K562 (cell line): ENCODE data around the gene MTARC2. TPM values are rescaled to one million over a fixed set of nuclear protein-coding genes. Genes with fewer than 3 reads are reported as not detected.
A peak's percentile ranks its signal among the peaks of the same experiment; 100 is the strongest.

Experiments
- ATAC-seq: fragments of 200-7000 bp; cut with Tn5 transposase; 3 replicates; pipeline ENCODE4 v1.9.1; 2020; ENCODE audit warnings: moderate library complexity
- BruUV-seq: library from RNA; stranded (reverse); fragments of 400-500 nt; replicated peaks from 2 replicates; lab custom pipeline; 2021; lab: Mats Ljungman, UMichigan
- CTCF ChIA-PET: fragments of 300-600 bp; formaldehyde crosslinking; extraction: SDS; loops from one replicate; lab custom pipeline; 2021; ENCODE audit warnings: low intra/inter-chr PET ratio; lab: Yijun Ruan, JAX
- POLR2A ChIA-PET: fragments of 300-600, 350-650 bp; sonication (Branson Sonifier 250); formaldehyde crosslinking; extraction: SDS; loops from one replicate; lab custom pipeline; 2021; ENCODE audit warnings: antibody characterized with exemption, inconsistent platforms; lab: Yijun Ruan, JAX
- DNase-seq, 4 experiments: peaks; one replicate each; pipeline versions ENCODE4 v3.0.0 to v3.0.0-alpha.2; 2011 to 2018; ENCODE audit warnings: low spot score in 3 of 4, mixed read lengths in 3 of 4; ENCODE audit errors: extremely low read depth in 1 of 4
- FAIRE-seq: peaks from 2 replicates; lab custom pipeline; 2011; peaks lifted over from hg19 to GRCh38; lab: Jason Lieb, UNC
- H2AFZ ChIP-seq: 2 replicates; pipeline ENCODE4 v1.6.0; 2011; ENCODE audit warnings: low read depth, low read length, control low read depth, inconsistent platforms
- H3K27ac ChIP-seq: fragments of 200-600 bp; 3 replicates; pipeline ENCODE4 v1.8.0; 2011; ENCODE audit warnings: low read depth, mild to moderate bottlenecking, control low read depth, inconsistent platforms, low read length, moderate library complexity, mixed read lengths; ENCODE audit errors: extremely low read depth
- H3K27me3 ChIP-seq, 2 experiments: fragments of 300-600 bp in 1 of 2; 2 replicates in 1 of 2; 3 replicates in 1 of 2; pipeline versions ENCODE4 v1.6.0 to v1.8.0; 2011; ENCODE audit warnings: inconsistent platforms in 2 of 2, low read length in 2 of 2, mild to moderate bottlenecking in 1 of 2, mixed read lengths in 1 of 2, moderate library complexity in 1 of 2; ENCODE audit not compliant: control insufficient read depth in 2 of 2, insufficient read depth in 2 of 2
- H3K36me3 ChIP-seq: fragments of 300-600 bp; 3 replicates; pipeline ENCODE4 v1.8.0; 2011; ENCODE audit warnings: mild to moderate bottlenecking, low read length, inconsistent platforms; ENCODE audit not compliant: control insufficient read depth, insufficient read depth
- H3K4me1 ChIP-seq, 2 experiments: fragments of 200-600 bp in 1 of 2; replicated peaks in 1 of 2; 2 replicates in 1 of 2; 3 replicates in 1 of 2; pipeline versions ENCODE4 v1.5.1 to v1.8.0; 2011; ENCODE audit warnings: inconsistent platforms in 2 of 2, low read length in 2 of 2, mild to moderate bottlenecking in 1 of 2, mixed read lengths in 1 of 2, moderate library complexity in 1 of 2; ENCODE audit not compliant: control insufficient read depth in 2 of 2, insufficient read depth in 2 of 2
- H3K4me2 ChIP-seq: 2 replicates; pipeline ENCODE4 v1.6.1; 2011; ENCODE audit warnings: low read length, control low read depth, inconsistent platforms, mixed read lengths; ENCODE audit not compliant: insufficient read depth
- H3K4me3 ChIP-seq: fragments of 200-600 bp; sonication (generic), shearing (Covaris generic); 2 replicates; pipeline ENCODE4 v1.5.1; 2016; ENCODE audit warnings: control low read depth, inconsistent platforms
- H3K79me2 ChIP-seq: fragments of 200-600 bp; 3 replicates; pipeline ENCODE4 v1.8.0; 2011; ENCODE audit warnings: low read length, inconsistent platforms; ENCODE audit not compliant: control insufficient read depth, insufficient read depth
- H3K9ac ChIP-seq, 2 experiments: 2 replicates each; pipeline versions ENCODE4 v1.6.0 to v1.6.1; 2011; ENCODE audit warnings: low read depth in 2 of 2, low read length in 2 of 2, control low read depth in 1 of 2, inconsistent platforms in 1 of 2, mild to moderate bottlenecking in 1 of 2, mixed read lengths in 1 of 2; ENCODE audit not compliant: insufficient read depth in 1 of 2
- H3K9me1 ChIP-seq: one replicate; pipeline ENCODE4 v1.6.0; 2011; ENCODE audit warnings: inconsistent platforms, mild to moderate bottlenecking, low read length, moderate library complexity; ENCODE audit not compliant: control insufficient read depth, insufficient read depth
- H3K9me3 ChIP-seq: replicated peaks from 2 replicates; pipeline ENCODE4 v1.5.1; 2011; ENCODE audit warnings: low read depth, low read length, inconsistent platforms; ENCODE audit not compliant: control insufficient read depth, insufficient read depth
- H4K20me1 ChIP-seq: replicated peaks from 2 replicates; pipeline ENCODE4 v1.6.1; 2011; ENCODE audit warnings: low read length, inconsistent platforms, mixed read lengths; ENCODE audit not compliant: control insufficient read depth, insufficient read depth
- CLOCK ChIP-seq: fragments of 250-450 bp; sonication (Bioruptor Pico); IDR thresholded peaks from 2 replicates; pipeline ENCODE4 v1.4.0; 2020; ENCODE audit warnings: mild to moderate bottlenecking, moderate library complexity, borderline replicate concordance
- CREM ChIP-seq: IDR thresholded peaks from 2 replicates; pipeline ENCODE4 v1.6.1; 2014; ENCODE audit warnings: antibody characterized with exemption, low read depth
- FOXK1 ChIP-seq: sonication (generic); formaldehyde crosslinking; IDR thresholded peaks from 2 replicates; pipeline ENCODE4 v1.8.0; 2022; ENCODE audit warnings: missing genetic modification reagents, mild to moderate bottlenecking, borderline replicate concordance
- MECOM ChIP-seq: fragments of 250-450 bp; sonication (Bioruptor Pico); IDR thresholded peaks from 2 replicates; pipeline ENCODE4 v1.8.0; 2022; ENCODE audit warnings: inconsistent platforms
- NONO ChIP-seq, 2 experiments: fragments of 200-400 bp in 1 of 2; fragments of 450-650 bp in 1 of 2; formaldehyde crosslinking in 1 of 2; IDR thresholded peaks; 2 replicates each; pipeline ENCODE4 v1.6.1; 2017; ENCODE audit warnings: low read depth in 2 of 2, mild to moderate bottlenecking in 2 of 2, moderate library complexity in 2 of 2, low read length in 1 of 2
- RAD21 ChIP-seq, 2 experiments: fragments of 250-450 bp in 1 of 2; fragments of 450-650 bp in 1 of 2; sonication (Bioruptor Pico) in 1 of 2; formaldehyde crosslinking in 1 of 2; IDR thresholded peaks in 1 of 2; conservative IDR thresholded peaks in 1 of 2; 2 replicates each; pipeline versions ENCODE4 v1.4.0 to v1.8.0; 2020 to 2022; ENCODE audit warnings: mild to moderate bottlenecking in 2 of 2, moderate library complexity in 1 of 2
- RAD51 ChIP-seq: fragments of 450-650 bp; IDR thresholded peaks from 2 replicates; pipeline ENCODE4 v1.7.1; 2016; ENCODE audit warnings: low read depth, mild to moderate bottlenecking, borderline replicate concordance
- TBP ChIP-seq: optimal IDR thresholded peaks from 2 replicates; pipeline ENCODE3; 2011; ENCODE audit warnings: low read depth, low read length, improper control_type of control experiment
- TRIM25 ChIP-seq: fragments of 450-650 bp; IDR thresholded peaks from 2 replicates; pipeline ENCODE4 v1.7.0; 2016; ENCODE audit warnings: borderline replicate concordance
- ZNF12 ChIP-seq: sonication (generic); formaldehyde crosslinking; IDR thresholded peaks from 2 replicates; pipeline ENCODE4 v1.4.0; 2020; ENCODE audit warnings: mild to moderate bottlenecking, missing genetic modification reagents
- ZNF23 ChIP-seq: fragments of 250-450 bp; sonication (Bioruptor Pico); IDR thresholded peaks from 2 replicates; pipeline ENCODE4 v1.4.0; 2020; ENCODE audit warnings: mild to moderate bottlenecking
- ZNF431 ChIP-seq: sonication (generic); formaldehyde crosslinking; IDR thresholded peaks from 2 replicates; pipeline ENCODE4 v1.8.0; 2022; ENCODE audit warnings: mild to moderate bottlenecking, missing genetic modification reagents
- ZNF561 ChIP-seq: fragments of 450-650 bp; formaldehyde crosslinking; conservative IDR thresholded peaks from 2 replicates; pipeline ENCODE4 v1.4.0; 2020; ENCODE audit warnings: mild to moderate bottlenecking, moderate library complexity
- ZNF639 ChIP-seq, 2 experiments: fragments of 200-800 bp in 1 of 2; sonication (Bioruptor generic) in 1 of 2; sonication (generic) in 1 of 2; formaldehyde crosslinking in 1 of 2; IDR thresholded peaks in 1 of 2; conservative IDR thresholded peaks in 1 of 2; 2 replicates each; pipeline versions ENCODE4 v1.5.0 to v1.6.1; 2016 to 2020; ENCODE audit warnings: missing compliant biosample characterization in 1 of 2, missing genetic modification characterization in 1 of 2, missing genetic modification reagents in 1 of 2
- ZNF79 ChIP-seq: fragments of 250-450 bp; sonication (Bioruptor Pico); IDR thresholded peaks from 2 replicates; pipeline ENCODE4 v1.4.0; 2020; ENCODE audit warnings: low read depth, mild to moderate bottlenecking, moderate library complexity
- WGBS: fragments of 100-300 bp; shearing (Covaris generic); methylation state at CpG from one replicate; pipeline ENCODE4 v1.1.6; 2016; ENCODE audit warnings: low coverage, mixed read lengths; ENCODE audit not compliant: insufficient coverage; ENCODE audit errors: missing lambda C conversion rate; 5-methylcytosine and 5-hydroxymethylcytosine counted together
- in situ Hi-C: fragments of 300-500 bp; cut with MboI; formaldehyde crosslinking; loops from 4 replicates; pipeline ENCODE4 v1.15.0; 2018; ENCODE audit warnings: inconsistent platforms, mixed read lengths
- intact Hi-C: fragments of 100-400 bp; cut with micrococcal nuclease; formaldehyde crosslinking; loops from 2 replicates; pipeline ENCODE4 v1.14.2; 2022
- polyA plus RNA-seq, 8 experiments: library from polyadenylated mRNA; depleted of rRNA in 4 of 8; stranded (reverse) in 5 of 8; unstranded in 3 of 8; fragments of >200 nt; fragmentation: Nextera tagmentation in 2 of 8; fragmentation: Illumina TruSeq in 1 of 8; extraction: Ambion mirVana in 2 of 8; extraction: Trizol in 1 of 8; gene quantifications; 2 replicates each; pipeline versions ENCODE4 v1.2.1 to v1.2.3, GENCODE V29; 2011 to 2014; ENCODE audit warnings: inconsistent platforms in 1 of 8, missing spikeins in 1 of 8
- total RNA-seq, 7 experiments: library from RNA; depleted of rRNA in 6 of 7; stranded (reverse); fragments of >200 nt in 6 of 7; fragmentation: Illumina TruSeq in 2 of 7; extraction: Trizol in 2 of 7; gene quantifications; 2 replicates each; pipeline versions ENCODE4 v1.2.1 to v1.2.3, GENCODE V29; 2011 to 2021; ENCODE audit warnings: low replicate concordance in 1 of 7

Gene MTARC2
- total and polyA plus RNA-seq, 9 of the 15 experiments (the other 6 are each of a cell fraction or from before 2014, with no cell fraction given) = 0.03 to 0.35 TPM; not detected in 7

GRCh38 chr1:220796530-220796929 lies 48.4 kb downstream of the MTARC2 start:
- Histone ChIP-seq H3K4me3 (no peak overlapping the region), H2AFZ (peak overlapping the region; percentile 60), H3K4me1 (no peaks in the 10 kb centered on the region), H4K20me1 (no peaks in the 10 kb centered on the region), H3K27me3 (peaks cover 5 to 16% of the 10 kb centered on the region in 2 experiments; a peak in 2 of 5 replicates), H3K9me3 (no peaks in the 10 kb centered on the region), H3K36me3 (no peaks in the 10 kb centered on the region), H3K79me2 (no peaks in the 10 kb centered on the region), H3K4me2 (no peak overlapping the region), H3K9ac (peak overlapping the region in 1 of 2 experiments; percentile 72; a peak in 1 of 4 replicates), H3K9me1 (no peaks in the 10 kb centered on the region), H3K27ac (no peak overlapping the region)
- 2% methylated on average over 10 of the region's 10 CpGs for WGBS
- ChIA-PET POLR2A (interaction anchor here (0.6 to 0.8 kb wide), 2 partner anchors 16 to 146 kb away, joined by 3 read pairs; no protein-coding TSS in a partner anchor), CTCF (no interaction called here)
- FAIRE-seq (no peak), ATAC-seq (peak; percentile 86), DNase-seq (peak in 2 of 4 experiments; percentile 24 to 25)
- intact Hi-C loops = no loop called here
- BruUV-seq = no TSS peak
- in situ Hi-C loops = no loop called here
- TF ChIP-seq FOXK1 (CRISPR knock-in tag) = no peak
- TF ChIP-seq CREM = 0 out of 2 replicates have a peak, but pooled peaks have one; percentile 6
- no peak for TF ChIP-seq ZNF79
- peak in 1 of 2 experiments; percentile 41; a peak in 2 of 4 replicates for TF ChIP-seq RAD21 (CRISPR knock-in tag; conservative IDR thresholded peaks at IDR 0.05 in 1 of 2, IDR thresholded peaks at IDR 0.05 in 1 of 2)
- no peak for TF ChIP-seq TRIM25
- no peak for TF ChIP-seq RAD51
- no peak for TF ChIP-seq MECOM
- TF ChIP-seq ZNF23 = no peak
- TF ChIP-seq ZNF561 = no peak
- no peak for TF ChIP-seq CLOCK (CRISPR knock-in tag)
- no peak for TF ChIP-seq ZNF12 (CRISPR knock-in tag)
- TF ChIP-seq ZNF431 (CRISPR knock-in tag) = no peak
- no peak for TF ChIP-seq TBP
- TF ChIP-seq ZNF639 (CRISPR knock-in tag; conservative IDR thresholded peaks at IDR 0.05 in 1 of 2, IDR thresholded peaks at IDR 0.05 in 1 of 2) = no peak
- no peak for TF ChIP-seq NONO (IDR thresholded peaks at IDR 0.05; ENCODE audit: low read depth in 2 of 2, low read length in 1 of 2)
